ENCODE results near the gene NMNAT2. TPM values are rescaled to one million over a fixed set of nuclear protein-coding genes. Genes with fewer than 3 reads are reported as not detected.
A peak's percentile ranks its signal among the peaks of the same experiment; 100 is the strongest.

Gene NMNAT2
- total and polyA plus RNA-seq, 2 of the 4 experiments (the other 2 are of a cell fraction), result 0.36 to 2.4 TPM

GRCh38 chr1:183218971-183219615, 199.1 kb downstream of the NMNAT2 start:
- no peak overlapping the region for H4K8ac ChIP-seq (ENCODE audit: low read depth in 2 of 2, low read length in 2 of 2)
- no peak overlapping the region for H3K56ac ChIP-seq (ENCODE audit: extremely low read depth, insufficient read depth, low read length)
- no peak overlapping the region for H3K27ac ChIP-seq (ENCODE audit: insufficient read depth, low read length)
- H3K79me1 ChIP-seq (ENCODE audit: low read depth in 1 of 2, low read length in 2 of 2), result no peaks in the 10 kb centered on the region
- in situ Hi-C loops (cut with MboI; ENCODE audit: low sequenced_read_pairs), result no loop called here
- no peak overlapping the region for H4K91ac ChIP-seq (ENCODE audit: insufficient read depth, low read depth, low read length)
- WGBS, 2 experiments (ENCODE audit: extremely low coverage in 2 of 2, insufficient read length in 1 of 2), result 84% methylated on average over 2 of the region's 5 CpGs; no CpG with 5 or more reads in 1 of the 2 experiments
- H2BK15ac ChIP-seq (ENCODE audit: low read depth, low read length), result 0 out of 3 replicates have a peak overlapping the region, but pooled peaks have one; percentile 41
- H3K9ac ChIP-seq (ENCODE audit: low read depth, low read length), result no peak overlapping the region
- H2AFZ ChIP-seq (replicated peaks; ENCODE audit: low read length, poor library complexity), result no peak overlapping the region
- H3K4me2 ChIP-seq (ENCODE audit: low read depth, low read length), result no peak overlapping the region
- H3K18ac ChIP-seq (ENCODE audit: low read depth, low read length), result 0 out of 2 replicates have a peak overlapping the region, but pooled peaks have one; percentile 7
- intact Hi-C loops (cut with micrococcal nuclease), result loop anchor here (5.0 kb wide), 1 partner anchor 42 kb away; no protein-coding TSS in a partner anchor
- peak overlapping the region; percentile 27; the same call in 1 of the 2 replicates for H2AK5ac ChIP-seq (ENCODE audit: low read depth, low read length)
- peaks cover 3% of the 10 kb centered on the region for H3K9me1 ChIP-seq (ENCODE audit: insufficient read depth, low read length)
- no peak overlapping the region for H3K14ac ChIP-seq (replicated peaks; ENCODE audit: low read depth, low read length)
- H3K36me3 ChIP-seq (ENCODE audit: control insufficient read depth, insufficient read depth, low read length), result no peaks in the 10 kb centered on the region
- no peak overlapping the region for H3K4me3 ChIP-seq (ENCODE audit: insufficient read depth, low read depth, low read length)
- TF ChIP-seq CHD1 (IDR thresholded peaks at IDR 0.05; ENCODE audit: low read depth, low read length), result no peak
- no peak for TF ChIP-seq MXI1 (IDR thresholded peaks at IDR 0.05; ENCODE audit: borderline replicate concordance, low read depth, low read length)
- TF ChIP-seq ELK1 (IDR thresholded peaks at IDR 0.05; ENCODE audit: borderline replicate concordance, low read depth, low read length), result no peak
- H3K9me3 ChIP-seq (ENCODE audit: control insufficient read depth, insufficient read depth, low read length), result no peaks in the 10 kb centered on the region
- dilution Hi-C loops (cut with HindIII; ENCODE audit: low sequenced_read_pairs, unreplicated experiment), result no loop called here
- H2BK5ac ChIP-seq (ENCODE audit: low read depth, low read length, poor library complexity, severe bottlenecking), result no peak overlapping the region
- no peak overlapping the region for H2BK120ac ChIP-seq (ENCODE audit: low read depth, low read length)
- H2BK20ac ChIP-seq (ENCODE audit: low read depth, low read length), result no peak overlapping the region
- no peak overlapping the region for H4K5ac ChIP-seq (ENCODE audit: low read depth, low read length)
- H4K20me1 ChIP-seq (ENCODE audit: insufficient read depth, low read length), result no peaks in the 10 kb centered on the region
- no peak for ATAC-seq (ENCODE audit: low read depth)
- no peak overlapping the region for H3K4ac ChIP-seq (ENCODE audit: low read depth, low read length)
- ChIA-PET POLR2A (ENCODE audit: unreplicated experiment) (no interaction called here), CTCF (interaction anchor here (1.2 to 1.7 kb wide), 3 partner anchors 9 to 11 kb away, joined by 3 to 6 read pairs (median 3); no protein-coding TSS in a partner anchor)
- H3K4me1 ChIP-seq (ENCODE audit: control insufficient read depth, insufficient read depth, low read length), result peaks cover 6% of the 10 kb centered on the region
- no peak overlapping the region for H2AK9ac ChIP-seq (replicated peaks; ENCODE audit: low read depth, low read length, poor library complexity)
- H3K27me3 ChIP-seq (ENCODE audit: control insufficient read depth, insufficient read depth, low read length), result peaks cover 6% of the 10 kb centered on the region; the same call in 1 of the 2 replicates
- BruUV-seq (replicated peaks), result no TSS peak
- no peak for DNase-seq
- no peak overlapping the region for H3K23ac ChIP-seq (ENCODE audit: low read depth, low read length)

Measured in IMR-90 (cell line).